ENCODE data around the gene CAMKK2.
A peak's percentile ranks its signal among the peaks of the same experiment; 100 is the strongest.

Gene CAMKK2

DNA sequence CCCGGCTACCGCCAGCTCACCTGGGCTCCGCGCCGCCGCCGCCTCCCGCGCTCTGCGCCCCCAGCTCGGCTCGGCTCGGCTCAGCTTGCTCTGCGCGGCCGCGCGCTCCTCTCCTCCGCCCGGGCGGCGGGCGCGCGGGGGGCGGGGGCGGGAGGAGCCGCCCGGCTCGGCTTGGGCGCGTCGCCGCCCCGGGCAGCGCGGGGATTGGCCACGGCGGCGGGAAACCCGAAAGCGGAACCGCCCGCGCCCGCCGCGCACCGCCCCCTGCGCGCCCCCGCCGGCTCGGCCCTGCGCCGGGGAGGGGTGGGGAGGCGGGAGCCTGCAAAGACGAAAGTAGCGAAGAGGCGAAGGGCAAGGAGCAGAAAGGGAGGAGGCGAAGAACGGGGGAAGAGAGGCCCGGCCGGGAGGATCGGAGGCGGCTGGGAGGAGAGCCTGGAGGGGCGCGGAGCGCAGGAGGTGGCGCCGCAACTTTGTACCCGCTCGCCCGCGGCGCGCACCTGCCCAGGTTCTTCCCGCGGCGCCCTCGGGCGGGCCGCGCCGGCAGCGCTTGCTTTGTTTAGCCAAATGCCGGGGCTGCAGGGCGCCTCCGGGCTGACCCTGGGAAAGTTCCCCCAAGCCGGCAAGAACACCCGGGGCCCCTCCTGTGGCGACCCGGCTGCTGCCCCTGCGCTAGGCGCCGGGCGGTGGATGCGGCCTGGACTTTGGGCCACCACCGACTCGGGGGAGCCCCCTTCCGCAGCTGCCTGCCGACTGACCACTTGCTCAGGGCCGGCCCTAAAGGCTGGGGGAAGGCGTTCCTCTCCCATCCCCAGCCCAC lies at the start of gene CAMKK2:
Gene CAMKK2 (minus strand): TSS at position 92 of the 817 bp plus-strand sequence. CDS start 22,183 bp downstream, outside the sequence.
- peaks cover 36% of the 10 kb centered on the region for H3K4me1 ChIP-seq (ENCODE audit: control insufficient read depth, low read length)
- 0 out of 2 replicates have a peak, but pooled peaks cover 3% of the 10 kb centered on the region for H4K20me1 ChIP-seq (ENCODE audit: control insufficient read depth, insufficient read depth, low read depth, low read length)
- peak within 1 kb of the TSS; percentile 100 for H3K4me2 ChIP-seq (ENCODE audit: low read length)
- no peaks in the 10 kb centered on the region; the same call in 1 of the 2 replicates for H3K27me3 ChIP-seq (ENCODE audit: control insufficient read depth, low read length)
- peaks cover 15% of the 10 kb centered on the region for H3F3A ChIP-seq (ENCODE audit: control insufficient read depth, insufficient read depth)
- H3K36me3 ChIP-seq (ENCODE audit: control insufficient read depth, low read length): peaks cover 28% of the 10 kb centered on the region
- H3K4me3 ChIP-seq (ENCODE audit: low read length): peak within 1 kb of the TSS; percentile 98
- no peaks in the 10 kb centered on the region for H3K9me2 ChIP-seq (replicated peaks; ENCODE audit: control insufficient read depth, low read length)
- H3K9me3 ChIP-seq (ENCODE audit: control insufficient read depth, insufficient read depth, low read length): no peaks in the 10 kb centered on the region
- H3K27ac ChIP-seq (ENCODE audit: low read depth, low read length): peak within 1 kb of the TSS; percentile 57
- no peak for TF ChIP-seq EZH2phosphoT487 (IDR thresholded peaks at IDR 0.05; ENCODE audit: borderline replicate concordance, low read length)
- TF ChIP-seq, protein P1, sequence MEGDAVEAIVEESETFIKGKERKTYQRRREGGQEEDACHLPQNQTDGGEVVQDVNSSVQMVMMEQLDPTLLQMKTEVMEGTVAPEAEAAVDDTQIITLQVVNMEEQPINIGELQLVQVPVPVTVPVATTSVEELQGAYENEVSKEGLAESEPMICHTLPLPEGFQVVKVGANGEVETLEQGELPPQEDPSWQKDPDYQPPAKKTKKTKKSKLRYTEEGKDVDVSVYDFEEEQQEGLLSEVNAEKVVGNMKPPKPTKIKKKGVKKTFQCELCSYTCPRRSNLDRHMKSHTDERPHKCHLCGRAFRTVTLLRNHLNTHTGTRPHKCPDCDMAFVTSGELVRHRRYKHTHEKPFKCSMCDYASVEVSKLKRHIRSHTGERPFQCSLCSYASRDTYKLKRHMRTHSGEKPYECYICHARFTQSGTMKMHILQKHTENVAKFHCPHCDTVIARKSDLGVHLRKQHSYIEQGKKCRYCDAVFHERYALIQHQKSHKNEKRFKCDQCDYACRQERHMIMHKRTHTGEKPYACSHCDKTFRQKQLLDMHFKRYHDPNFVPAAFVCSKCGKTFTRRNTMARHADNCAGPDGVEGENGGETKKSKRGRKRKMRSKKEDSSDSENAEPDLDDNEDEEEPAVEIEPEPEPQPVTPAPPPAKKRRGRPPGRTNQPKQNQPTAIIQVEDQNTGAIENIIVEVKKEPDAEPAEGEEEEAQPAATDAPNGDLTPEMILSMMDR (IDR thresholded peaks at IDR 0.05; ENCODE audit: low read depth, low read length, poor library complexity, severe bottlenecking): peak; percentile 47
- peaks cover 45% of the 10 kb centered on the region for H3K79me2 ChIP-seq (ENCODE audit: control insufficient read depth, low read length)

DNA sequence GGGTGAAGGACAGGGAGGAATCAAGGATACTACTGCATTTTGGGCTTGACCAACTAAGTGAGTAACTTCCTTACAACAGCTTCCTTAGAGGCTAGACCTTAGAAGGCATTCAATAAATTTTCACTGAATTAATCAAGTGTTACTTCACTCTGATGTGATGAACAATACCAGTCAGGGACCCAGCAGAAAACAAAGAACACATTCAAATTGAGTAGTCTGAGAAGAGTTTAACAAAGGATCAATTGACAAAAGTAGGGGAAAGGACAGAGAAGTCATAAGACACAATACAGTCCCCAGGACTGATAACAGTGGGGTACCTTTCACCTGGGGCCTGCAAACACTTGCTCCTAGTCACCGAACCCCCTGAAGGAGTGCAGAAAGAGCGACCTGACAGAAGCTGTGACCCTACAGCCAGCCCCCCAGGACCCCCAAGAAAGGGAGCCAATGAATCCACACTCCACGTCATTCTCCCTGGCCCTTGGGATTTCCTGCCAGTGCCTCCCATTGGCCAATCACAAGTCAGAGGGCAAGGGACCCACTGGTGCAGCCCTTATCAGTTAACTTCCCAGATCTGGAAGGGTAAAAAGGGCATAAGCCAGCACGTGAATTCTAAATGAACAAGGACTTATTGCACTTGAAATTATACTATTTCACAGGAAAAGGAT lies 48.8 kb upstream of the CAMKK2 start:
- Histone ChIP-seq H3K4me2 (ENCODE audit: low read length) (no peak overlapping the region), H3K79me2 (ENCODE audit: control insufficient read depth, low read length) (peaks cover 57% of the 10 kb centered on the region), H3K9me2 (replicated peaks; ENCODE audit: control insufficient read depth, low read length) (no peaks in the 10 kb centered on the region), H3K9me3 (ENCODE audit: control insufficient read depth, insufficient read depth, low read length) (no peaks in the 10 kb centered on the region), H3K4me3 (ENCODE audit: low read length) (no peak overlapping the region), H4K20me1 (ENCODE audit: control insufficient read depth, insufficient read depth, low read depth, low read length) (0 out of 2 replicates have a peak, but pooled peaks cover 4% of the 10 kb centered on the region), H3K27me3 (ENCODE audit: control insufficient read depth, low read length) (no peaks in the 10 kb centered on the region), H3K4me1 (ENCODE audit: control insufficient read depth, low read length) (peaks cover 18% of the 10 kb centered on the region), H3K36me3 (ENCODE audit: control insufficient read depth, low read length) (peaks cover 71% of the 10 kb centered on the region), H3K27ac (ENCODE audit: low read depth, low read length) (no peak overlapping the region), H3F3A (ENCODE audit: control insufficient read depth, insufficient read depth) (peaks cover 6% of the 10 kb centered on the region; the same call in 1 of the 2 replicates)
- TF ChIP-seq, protein P1 (IDR thresholded peaks at IDR 0.05; ENCODE audit: low read depth, low read length, poor library complexity, severe bottlenecking): no peak
- TF ChIP-seq EZH2phosphoT487 (IDR thresholded peaks at IDR 0.05; ENCODE audit: borderline replicate concordance, low read length): no peak

DNA sequence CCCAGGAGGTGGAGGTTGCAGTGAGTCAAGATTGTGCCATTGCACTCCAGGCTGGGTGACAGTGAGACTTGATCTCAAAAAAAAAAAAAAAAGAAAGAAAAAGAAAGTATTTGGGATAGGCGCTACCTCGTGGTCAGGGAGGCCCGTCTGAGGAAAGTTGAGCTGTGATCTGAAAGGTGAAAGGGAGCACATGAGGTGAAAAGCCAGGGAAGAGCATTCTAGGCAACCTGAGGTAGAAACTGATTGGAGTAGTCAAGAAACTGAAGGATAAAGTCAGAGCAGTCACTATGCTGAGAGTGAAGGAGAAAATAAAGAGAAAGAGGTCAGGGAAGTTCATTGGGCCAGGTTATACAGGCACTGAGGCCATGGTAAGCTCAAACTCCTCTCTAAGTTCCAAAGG lies 48.0 kb upstream of the CAMKK2 start:
- Histone ChIP-seq H3K4me2 (ENCODE audit: low read length) (no peak overlapping the region), H4K20me1 (ENCODE audit: control insufficient read depth, insufficient read depth, low read depth, low read length) (0 out of 2 replicates have a peak, but pooled peaks cover 4% of the 10 kb centered on the region), H3K27me3 (ENCODE audit: control insufficient read depth, low read length) (no peaks in the 10 kb centered on the region), H3K27ac (ENCODE audit: low read depth, low read length) (no peak overlapping the region), H3F3A (ENCODE audit: control insufficient read depth, insufficient read depth) (peaks cover 6% of the 10 kb centered on the region; the same call in 1 of the 2 replicates), H3K36me3 (ENCODE audit: control insufficient read depth, low read length) (peaks cover 74% of the 10 kb centered on the region), H3K79me2 (ENCODE audit: control insufficient read depth, low read length) (peaks cover 49% of the 10 kb centered on the region), H3K9me2 (replicated peaks; ENCODE audit: control insufficient read depth, low read length) (no peaks in the 10 kb centered on the region), H3K9me3 (ENCODE audit: control insufficient read depth, insufficient read depth, low read length) (no peaks in the 10 kb centered on the region), H3K4me3 (ENCODE audit: low read length) (no peak overlapping the region), H3K4me1 (ENCODE audit: control insufficient read depth, low read length) (peaks cover 15% of the 10 kb centered on the region)
- TF ChIP-seq, protein P1 (IDR thresholded peaks at IDR 0.05; ENCODE audit: low read depth, low read length, poor library complexity, severe bottlenecking): no peak
- no peak for TF ChIP-seq EZH2phosphoT487 (IDR thresholded peaks at IDR 0.05; ENCODE audit: borderline replicate concordance, low read length)

Measured in DOHH2 (cell line).